AML-193 (cell line): ENCODE data around the gene FUT9.

Experiments
- DNase-seq, 2 experiments: peaks; one replicate each; lab custom pipeline; 2025; lab: John Stamatoyannopoulos, UW

FUT9 gene

GRCh38 chr6:96015518-96016333 lies at the start of gene FUT9:
TSS of gene FUT9 (plus strand) at chr6:96015974. CDS start at chr6:96203156, 187,182 bp downstream.
- DNase-seq = no peak

DNA sequence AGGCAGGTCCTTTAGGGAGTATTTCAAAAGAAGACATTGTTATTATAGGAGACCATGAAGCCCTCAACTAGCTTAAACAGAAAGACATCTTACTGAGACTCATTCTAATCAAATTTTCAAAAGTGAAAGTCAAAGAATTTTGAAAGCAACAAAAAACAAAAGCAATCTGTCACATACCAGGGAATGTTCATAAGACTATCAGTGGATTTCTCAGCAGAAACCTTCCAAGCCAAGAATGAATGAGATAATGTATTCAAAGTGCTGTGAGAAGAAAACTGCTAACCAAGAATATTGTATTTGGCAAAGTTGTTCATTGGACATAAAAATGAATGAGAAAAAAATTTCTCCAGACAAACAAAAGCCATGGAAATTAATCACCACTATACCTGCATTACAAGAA lies 48.2 kb upstream of the FUT9 start:
- no peak for DNase-seq

- DNase-seq = no peak
Observed at GRCh38 chr6:95973976-95974375, 41.8 kb upstream of the FUT9 start.

DNA sequence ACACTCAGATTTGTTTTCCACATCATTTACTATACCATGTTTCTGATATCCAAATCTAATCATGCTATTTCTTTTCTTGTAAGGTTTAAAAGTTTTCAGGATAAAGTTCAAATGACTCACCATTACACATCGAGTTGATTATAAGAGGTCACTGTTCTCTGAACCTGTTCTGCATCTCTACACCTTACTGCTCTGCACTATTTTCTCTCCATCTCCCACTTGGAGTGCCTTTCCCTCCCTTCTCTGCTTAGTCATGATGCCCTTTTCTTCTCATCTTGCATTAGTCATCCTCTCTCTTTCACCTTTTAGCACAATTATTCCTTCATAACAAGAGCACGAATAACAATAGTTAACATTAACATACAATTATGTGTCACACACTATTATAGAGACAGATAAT lies 37.5 kb upstream of the FUT9 start:
- no peak for DNase-seq

DNA sequence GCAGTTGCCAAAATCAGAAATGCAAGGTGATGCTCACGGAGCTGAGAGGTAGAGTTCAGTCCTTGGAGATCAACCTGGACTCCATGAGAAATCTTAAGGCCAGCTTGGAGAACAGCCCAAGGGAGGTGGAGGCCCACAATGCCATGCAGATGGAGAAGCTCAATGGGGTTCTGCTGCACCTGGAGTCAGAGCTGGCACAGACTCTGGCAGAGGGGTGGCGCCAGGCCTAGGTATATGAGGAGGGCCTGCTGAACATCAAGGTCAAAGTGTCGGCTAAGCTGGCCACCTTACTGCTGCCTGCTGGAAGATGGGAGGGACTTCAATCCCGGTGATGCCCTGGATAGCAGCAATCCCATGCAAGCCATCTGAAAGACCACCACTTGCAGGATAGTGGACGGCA lies 23.9 kb upstream of the FUT9 start:
- no peak for DNase-seq

- no peak for DNase-seq
Observed at GRCh38 chr6:95994151-95994550, 21.6 kb upstream of the FUT9 start.

GRCh38 chr6:95998133-95998532 lies 17.6 kb upstream of the FUT9 start:
- no peak for DNase-seq

DNA sequence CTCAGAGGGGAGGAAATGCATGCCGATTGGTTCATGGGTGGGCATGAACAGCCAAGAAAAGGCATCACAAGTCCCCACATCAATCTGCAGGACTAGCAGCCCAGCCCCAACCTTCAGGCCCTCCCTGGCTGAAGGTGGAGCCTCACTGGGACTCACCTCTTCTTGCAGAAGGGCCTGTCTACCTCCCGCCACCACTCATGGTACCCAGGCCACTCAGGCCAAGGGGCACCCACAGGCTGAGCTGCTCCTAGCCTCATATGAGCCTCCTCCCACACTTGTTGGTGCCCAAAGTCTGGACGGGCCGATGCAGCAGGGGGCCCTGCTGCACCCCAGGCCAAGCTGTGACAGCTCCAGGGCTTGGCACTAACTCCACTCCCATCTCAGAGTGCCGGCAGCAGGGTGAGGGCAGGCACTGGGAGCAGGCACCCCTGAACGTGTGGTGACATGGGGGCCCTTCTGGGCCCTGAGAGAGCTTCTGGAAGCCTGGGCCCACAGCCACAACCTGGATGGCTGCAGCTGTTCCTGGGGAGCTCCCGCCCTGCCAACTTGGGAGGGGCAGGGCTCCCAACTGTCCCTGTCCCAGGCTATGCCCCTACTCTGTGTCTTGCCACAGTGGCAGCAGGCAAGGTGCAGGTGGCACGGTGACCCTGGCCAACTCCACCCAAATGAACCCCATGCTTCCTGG lies 13.7 kb upstream of the FUT9 start:
- no peak for DNase-seq

DNA sequence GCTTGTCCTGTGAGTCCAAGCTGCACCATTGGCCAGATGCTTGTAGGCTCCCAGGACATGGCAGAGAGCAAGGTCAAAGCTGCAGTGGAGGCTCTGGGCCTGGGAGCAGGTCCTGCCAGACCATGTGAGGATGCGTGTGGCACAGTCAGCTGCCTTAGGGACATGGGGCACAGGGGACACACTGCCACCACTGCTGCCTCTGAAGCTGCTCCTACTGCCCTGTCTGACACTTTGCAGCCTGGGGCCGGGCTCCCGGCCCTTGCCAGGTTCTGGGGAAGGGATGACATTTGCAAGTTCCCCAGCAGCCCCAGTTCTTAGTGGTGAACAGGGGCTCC lies 13.2 kb upstream of the FUT9 start:
- no peak for DNase-seq

DNA sequence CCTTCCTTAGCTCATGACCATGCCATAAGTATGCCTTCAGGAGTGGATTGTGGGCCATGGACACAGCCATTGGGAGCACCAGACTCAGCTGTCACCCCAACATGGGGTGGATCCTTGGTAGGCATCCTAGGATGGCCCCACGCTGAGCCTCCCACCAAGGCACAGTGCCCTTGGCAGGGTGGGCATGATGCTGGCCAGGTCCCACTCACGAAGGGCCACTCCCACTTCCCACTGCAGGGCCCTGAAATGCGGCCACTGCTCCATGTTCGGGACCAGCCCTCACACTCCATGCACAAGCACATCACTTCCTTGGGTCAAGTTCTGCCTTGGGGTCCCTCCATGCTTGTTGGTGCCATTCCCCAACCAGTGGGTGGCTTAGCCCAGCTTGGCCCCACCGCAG lies 12.9 kb upstream of the FUT9 start:
- DNase-seq = no peak

- no peak for DNase-seq
Observed at GRCh38 chr6:96007663-96008062, 8.1 kb upstream of the FUT9 start.

GRCh38 chr6:96013531-96013930 lies 2.2 kb upstream of the FUT9 start:
- DNase-seq = no peak

GRCh38 chr6:96014846-96015517 lies 792 bp upstream of the FUT9 start:
- DNase-seq = no peak

- DNase-seq = no peak
Observed at GRCh38 chr6:96016334-96017069, 728 bp downstream of the FUT9 start.

GRCh38 chr6:96017070-96017359 lies 1.2 kb downstream of the FUT9 start:
- no peak for DNase-seq

- DNase-seq = no peak
Observed at GRCh38 chr6:96022225-96022624, 6.5 kb downstream of the FUT9 start.

DNA sequence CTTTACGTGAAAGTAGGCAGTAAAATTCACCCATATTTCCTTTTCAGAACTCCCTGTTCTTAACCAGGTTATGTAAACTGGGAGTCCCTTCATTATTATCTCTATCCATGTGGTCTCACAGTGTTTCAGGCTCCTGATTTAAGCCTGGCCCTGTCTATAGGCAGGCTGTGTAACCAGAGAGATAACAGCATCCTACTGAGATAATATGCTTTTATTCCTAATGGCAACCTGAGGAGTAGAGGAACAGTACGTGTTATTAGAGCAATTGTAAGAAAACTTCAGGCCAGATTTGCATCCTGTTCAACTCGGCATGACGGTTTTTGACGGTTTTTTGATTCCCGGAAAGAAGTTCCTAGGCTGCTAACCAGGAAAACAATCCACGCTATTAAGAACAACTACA lies 16.9 kb downstream of the FUT9 start:
- DNase-seq = no peak

GRCh38 chr6:96051555-96051954 lies 35.8 kb downstream of the FUT9 start:
- DNase-seq = no peak

DNA sequence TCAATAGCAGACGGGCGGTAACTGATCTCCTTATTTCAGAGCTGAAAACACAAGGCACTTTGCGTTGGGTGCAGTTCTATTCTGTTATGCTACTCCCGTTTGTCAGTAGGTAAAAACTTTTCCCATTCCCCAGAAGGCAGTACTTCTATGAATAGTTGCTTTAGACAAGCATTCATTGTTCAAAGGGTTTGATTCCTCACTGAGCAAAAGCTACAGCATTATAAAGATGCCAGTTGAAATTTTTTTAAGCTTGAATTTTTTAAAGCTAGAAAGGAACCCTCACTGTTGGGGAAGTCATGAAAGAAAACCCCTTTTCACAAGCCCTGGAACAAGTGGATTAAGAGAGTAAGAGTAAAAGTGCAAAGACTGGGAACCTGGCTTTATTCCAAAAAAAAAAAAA lies 42.3 kb downstream of the FUT9 start:
- no peak for DNase-seq

DNA sequence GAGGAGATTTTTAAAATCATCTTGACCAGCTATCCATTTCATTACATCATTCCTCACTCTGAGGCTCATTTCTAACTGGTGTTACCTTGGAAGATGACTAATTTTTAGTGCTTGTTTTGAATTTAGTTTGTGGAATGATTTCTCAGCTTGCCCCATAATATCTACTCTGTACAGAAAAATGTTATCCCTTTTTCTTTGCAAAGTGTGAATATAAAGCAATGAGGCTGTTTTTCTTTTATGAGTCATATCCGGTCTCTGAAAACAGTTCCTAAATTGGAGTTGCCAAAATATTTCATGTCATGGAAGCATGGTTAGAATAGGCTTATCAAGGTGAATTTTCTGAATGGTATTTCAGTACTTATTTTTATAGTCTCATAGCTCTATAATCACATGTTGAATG lies 43.8 kb downstream of the FUT9 start:
- no peak for DNase-seq

GRCh38 chr6:96060249-96060648 lies 44.5 kb downstream of the FUT9 start:
- DNase-seq = no peak

GRCh38 chr6:96065213-96065612 lies 49.4 kb downstream of the FUT9 start:
- DNase-seq = no peak

- DNase-seq = no peak
Observed at GRCh38 chr6:96066376-96066775, 50.6 kb downstream of the FUT9 start.
